Liver (tissue), 9 donors: ENCODE data around the gene DIABLO. TPM values are rescaled to one million over a fixed set of nuclear protein-coding genes. Genes with fewer than 3 reads are reported as not detected.

ENCODE experiments used
- DNase-seq: peaks from one replicate; pipeline ENCODE4 v3.0.0-alpha.2; 2017; ENCODE audit warnings: low spot score
- H3K27ac ChIP-seq, 2 donors: one replicate each; pipeline ENCODE4 v1.7.0; 2013; ENCODE audit warnings: inconsistent platforms in 2 of 2, low read length in 2 of 2, control low read depth in 1 of 2, low read depth in 1 of 2, mild to moderate bottlenecking in 1 of 2
- H3K27me3 ChIP-seq, 4 donors: one replicate each; pipeline versions ENCODE4 v1.6.1 to v1.7.0; 2013; ENCODE audit warnings: low read length in 3 of 4, inconsistent platforms in 1 of 4, mild to moderate bottlenecking in 1 of 4, moderate library complexity in 1 of 4; ENCODE audit not compliant: control insufficient read depth in 4 of 4, insufficient read depth in 4 of 4
- H3K36me3 ChIP-seq, 4 donors: one replicate each; pipeline versions ENCODE4 v1.6.1 to v1.7.0; 2013; ENCODE audit warnings: low read length in 3 of 4, mild to moderate bottlenecking in 3 of 4, low read depth in 1 of 4, moderate library complexity in 1 of 4; ENCODE audit not compliant: control insufficient read depth in 4 of 4, insufficient read depth in 3 of 4
- H3K4me1 ChIP-seq, 4 donors: one replicate each; pipeline versions ENCODE4 v1.6.1 to v1.7.0; 2013; ENCODE audit warnings: low read length in 3 of 4, mild to moderate bottlenecking in 3 of 4, moderate library complexity in 1 of 4; ENCODE audit not compliant: control insufficient read depth in 4 of 4, insufficient read depth in 4 of 4
- H3K4me3 ChIP-seq, 3 donors: one replicate each; pipeline versions ENCODE4 v1.6.1 to v1.7.0; 2013; ENCODE audit warnings: low read length in 3 of 3, control low read depth in 1 of 3, low read depth in 1 of 3, mild to moderate bottlenecking in 1 of 3
- H3K9ac ChIP-seq, 2 donors: one replicate each; pipeline ENCODE4 v1.7.0; 2013; ENCODE audit warnings: low read length in 2 of 2, mild to moderate bottlenecking in 2 of 2, moderate library complexity in 2 of 2, control low read depth in 1 of 2, low read depth in 1 of 2
- H3K9me3 ChIP-seq, 4 donors: one replicate each; pipeline versions ENCODE4 v1.6.1 to v1.7.0; 2013; ENCODE audit warnings: low read length in 3 of 4; ENCODE audit not compliant: control insufficient read depth in 4 of 4
- FOXA1 ChIP-seq: IDR thresholded peaks from 2 replicates; pipeline ENCODE4 v1.6.1; 2016; ENCODE audit warnings: antibody characterized with exemption
- FOXA2 ChIP-seq: IDR thresholded peaks from 2 replicates; pipeline ENCODE4 v1.6.1; 2016; ENCODE audit warnings: antibody characterized with exemption
- GABPA ChIP-seq, 2 donors: IDR thresholded peaks in 1 of 2; conservative IDR thresholded peaks in 1 of 2; 2 replicates each; pipeline ENCODE4 v1.6.1; 2016; ENCODE audit warnings: antibody characterized with exemption in 2 of 2, mild to moderate bottlenecking in 1 of 2, moderate library complexity in 1 of 2
- HNF4A ChIP-seq, 2 donors: conservative IDR thresholded peaks; 2 replicates each; pipeline ENCODE4 v1.6.1; 2016; ENCODE audit warnings: antibody characterized with exemption in 2 of 2, mild to moderate bottlenecking in 2 of 2
- JUND ChIP-seq, 2 donors: IDR thresholded peaks; 2 replicates each; pipeline ENCODE4 v1.6.1; 2016; ENCODE audit warnings: antibody characterized with exemption in 2 of 2
- MAX ChIP-seq: IDR thresholded peaks from 2 replicates; pipeline ENCODE4 v1.6.1; 2016; ENCODE audit warnings: antibody characterized with exemption
- NR2F2 ChIP-seq: IDR thresholded peaks from 2 replicates; pipeline ENCODE4 v1.6.1; 2016; ENCODE audit warnings: antibody characterized with exemption
- RAD21 ChIP-seq, 2 donors: IDR thresholded peaks; 2 replicates each; pipeline ENCODE4 v1.6.1; 2016; ENCODE audit warnings: antibody characterized with exemption in 2 of 2, mild to moderate bottlenecking in 2 of 2
- RXRA ChIP-seq, 2 donors: IDR thresholded peaks; 2 replicates each; pipeline ENCODE4 v1.6.1; 2017 to 2018; ENCODE audit warnings: antibody characterized with exemption in 2 of 2, mild to moderate bottlenecking in 1 of 2
- SP1 ChIP-seq: IDR thresholded peaks from 2 replicates; pipeline ENCODE4 v1.6.1; 2018; ENCODE audit warnings: antibody characterized with exemption, mild to moderate bottlenecking
- TAF1 ChIP-seq: conservative IDR thresholded peaks from 2 replicates; pipeline ENCODE4 v1.6.1; 2016; ENCODE audit warnings: antibody characterized with exemption, mild to moderate bottlenecking
- YY1 ChIP-seq: IDR thresholded peaks from 2 replicates; pipeline ENCODE4 v1.6.1; 2016; ENCODE audit warnings: antibody characterized with exemption, mild to moderate bottlenecking
- WGBS: extraction: QIAGEN DNeasy Blood & Tissue Kit; methylation state at CpG from one replicate; pipeline ENCODE4 v1.1.7; 2013; 5-methylcytosine and 5-hydroxymethylcytosine counted together
- polyA plus RNA-seq, 2 donors: library from polyadenylated mRNA; stranded (reverse) in 1 of 2; unstranded in 1 of 2; fragments of 200-250 nt in 1 of 2; fragments of >200 nt in 1 of 2; fragmentation: Nextera tagmentation in 1 of 2; extraction: Ambion mirVana in 1 of 2; gene quantifications; one replicate each; pipeline versions ENCODE4 v1.2.1 to v1.2.3, GENCODE V29; 2013 to 2015
- total RNA-seq, 2 donors: library from RNA; depleted of rRNA; stranded (reverse); fragments of >200 nt; gene quantifications; one replicate each; pipeline ENCODE4 v1.2.3, GENCODE V29; 2014
- TF ChIP-seq, protein P1 (sequence below): IDR thresholded peaks from 2 replicates; pipeline ENCODE4 v1.6.1; 2016; ENCODE audit warnings: antibody characterized with exemption, mild to moderate bottlenecking
- TF ChIP-seq, protein P2 (sequence below): IDR thresholded peaks from 2 replicates; pipeline ENCODE4 v1.6.1; 2016; ENCODE audit warnings: antibody characterized with exemption
- donor health status: healthy.
- donor health status: healthy.
- donor health status: healthy.
- donor health status: healthy.
- donor health status: healthy.

Gene DIABLO
- total and polyA plus RNA-seq, 4 donors: 20.4 to 34.4 (median 28.5) TPM

- peaks cover 0 to 11% (median under 1%) of the 10 kb centered on the region in 4 donors for H3K4me1 ChIP-seq
- 69% methylated on average over 10 of the region's 10 CpGs for WGBS
Observed at GRCh38 chr12:122167356-122167925, 58.4 kb downstream of the DIABLO start.

DNA sequence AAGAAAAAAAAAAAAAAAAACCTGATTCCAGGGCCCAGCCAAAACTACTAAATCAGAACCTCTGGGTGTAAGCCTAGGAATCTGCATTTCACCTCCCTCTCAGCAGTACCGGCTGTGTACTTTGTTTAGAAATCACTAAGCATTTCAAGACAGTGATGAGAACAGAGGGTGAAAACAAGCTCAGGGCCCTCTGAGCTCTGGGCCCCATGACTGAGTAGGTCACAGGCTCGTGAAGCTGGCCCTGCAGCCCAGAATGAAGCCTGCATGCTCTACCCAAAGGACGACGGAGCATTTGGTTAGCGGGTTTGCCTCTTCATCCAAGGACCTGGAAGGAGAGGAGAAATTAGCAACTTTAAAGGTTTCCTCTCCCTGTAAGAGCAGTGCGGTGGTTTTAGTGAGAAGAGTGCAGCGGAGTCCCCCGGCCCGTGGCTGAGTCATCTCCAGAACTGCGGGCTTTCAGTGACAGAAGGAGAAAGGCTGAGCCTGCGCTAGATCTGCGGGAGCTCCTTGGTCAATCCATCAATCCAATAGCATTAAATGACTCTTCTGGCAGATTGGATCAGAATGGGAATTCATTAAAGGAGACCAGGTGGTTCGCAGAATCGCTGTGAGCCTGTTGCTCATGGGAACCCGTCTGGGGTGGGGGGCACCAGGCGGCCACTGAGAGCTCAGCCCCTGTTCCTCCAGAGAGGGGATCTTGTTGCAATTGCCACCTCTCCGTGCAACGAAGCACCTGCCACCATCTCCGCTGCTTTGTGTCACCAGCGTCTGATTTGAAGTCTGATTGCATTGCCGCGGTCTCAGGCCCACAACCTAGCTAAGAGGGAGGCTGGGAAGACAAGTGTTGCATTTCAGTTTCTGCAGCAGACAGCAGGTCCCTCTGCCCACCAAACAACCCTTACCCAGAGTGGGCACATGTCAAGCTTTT, 59.2 kb downstream of the DIABLO start:
- TF ChIP-seq RXRA (IDR thresholded peaks at IDR 0.05) (no peak), MAX (no peak), GABPA (IDR thresholded peaks at IDR 0.05 in 1 of 2, conservative IDR thresholded peaks at IDR 0.05 in 1 of 2) (no peak), FOXA1 (no peak), NR2F2 (no peak), RAD21 (IDR thresholded peaks at IDR 0.05) (no peak), SP1 (no peak), TAF1 (no peak), JUND (IDR thresholded peaks at IDR 0.05) (no peak), FOXA2 (no peak), HNF4A (conservative IDR thresholded peaks at IDR 0.05) (no peak)
- TF ChIP-seq, protein P1, sequence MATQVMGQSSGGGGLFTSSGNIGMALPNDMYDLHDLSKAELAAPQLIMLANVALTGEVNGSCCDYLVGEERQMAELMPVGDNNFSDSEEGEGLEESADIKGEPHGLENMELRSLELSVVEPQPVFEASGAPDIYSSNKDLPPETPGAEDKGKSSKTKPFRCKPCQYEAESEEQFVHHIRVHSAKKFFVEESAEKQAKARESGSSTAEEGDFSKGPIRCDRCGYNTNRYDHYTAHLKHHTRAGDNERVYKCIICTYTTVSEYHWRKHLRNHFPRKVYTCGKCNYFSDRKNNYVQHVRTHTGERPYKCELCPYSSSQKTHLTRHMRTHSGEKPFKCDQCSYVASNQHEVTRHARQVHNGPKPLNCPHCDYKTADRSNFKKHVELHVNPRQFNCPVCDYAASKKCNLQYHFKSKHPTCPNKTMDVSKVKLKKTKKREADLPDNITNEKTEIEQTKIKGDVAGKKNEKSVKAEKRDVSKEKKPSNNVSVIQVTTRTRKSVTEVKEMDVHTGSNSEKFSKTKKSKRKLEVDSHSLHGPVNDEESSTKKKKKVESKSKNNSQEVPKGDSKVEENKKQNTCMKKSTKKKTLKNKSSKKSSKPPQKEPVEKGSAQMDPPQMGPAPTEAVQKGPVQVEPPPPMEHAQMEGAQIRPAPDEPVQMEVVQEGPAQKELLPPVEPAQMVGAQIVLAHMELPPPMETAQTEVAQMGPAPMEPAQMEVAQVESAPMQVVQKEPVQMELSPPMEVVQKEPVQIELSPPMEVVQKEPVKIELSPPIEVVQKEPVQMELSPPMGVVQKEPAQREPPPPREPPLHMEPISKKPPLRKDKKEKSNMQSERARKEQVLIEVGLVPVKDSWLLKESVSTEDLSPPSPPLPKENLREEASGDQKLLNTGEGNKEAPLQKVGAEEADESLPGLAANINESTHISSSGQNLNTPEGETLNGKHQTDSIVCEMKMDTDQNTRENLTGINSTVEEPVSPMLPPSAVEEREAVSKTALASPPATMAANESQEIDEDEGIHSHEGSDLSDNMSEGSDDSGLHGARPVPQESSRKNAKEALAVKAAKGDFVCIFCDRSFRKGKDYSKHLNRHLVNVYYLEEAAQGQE: no peak
- TF ChIP-seq, protein P2, sequence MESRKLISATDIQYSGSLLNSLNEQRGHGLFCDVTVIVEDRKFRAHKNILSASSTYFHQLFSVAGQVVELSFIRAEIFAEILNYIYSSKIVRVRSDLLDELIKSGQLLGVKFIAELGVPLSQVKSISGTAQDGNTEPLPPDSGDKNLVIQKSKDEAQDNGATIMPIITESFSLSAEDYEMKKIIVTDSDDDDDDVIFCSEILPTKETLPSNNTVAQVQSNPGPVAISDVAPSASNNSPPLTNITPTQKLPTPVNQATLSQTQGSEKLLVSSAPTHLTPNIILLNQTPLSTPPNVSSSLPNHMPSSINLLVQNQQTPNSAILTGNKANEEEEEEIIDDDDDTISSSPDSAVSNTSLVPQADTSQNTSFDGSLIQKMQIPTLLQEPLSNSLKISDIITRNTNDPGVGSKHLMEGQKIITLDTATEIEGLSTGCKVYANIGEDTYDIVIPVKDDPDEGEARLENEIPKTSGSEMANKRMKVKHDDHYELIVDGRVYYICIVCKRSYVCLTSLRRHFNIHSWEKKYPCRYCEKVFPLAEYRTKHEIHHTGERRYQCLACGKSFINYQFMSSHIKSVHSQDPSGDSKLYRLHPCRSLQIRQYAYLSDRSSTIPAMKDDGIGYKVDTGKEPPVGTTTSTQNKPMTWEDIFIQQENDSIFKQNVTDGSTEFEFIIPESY: no peak
- DNase-seq: no peak
- no peak overlapping the region for H3K4me3 ChIP-seq
- WGBS: 90% methylated on average over 22 of the region's 22 CpGs
- H3K27ac ChIP-seq: no peak overlapping the region
- no peaks in the 10 kb centered on the region for H3K27me3 ChIP-seq
- H3K9me3 ChIP-seq: no peaks in the 10 kb centered on the region
- peaks cover 0 to 6% (median 0%) of the 10 kb centered on the region in 4 donors for H3K4me1 ChIP-seq
- H3K36me3 ChIP-seq: no peaks in the 10 kb centered on the region
- no peak overlapping the region for H3K9ac ChIP-seq

More at GRCh38 chr12:122167356-122167925, 58.4 kb downstream of the DIABLO start:
- Histone ChIP-seq H3K9me3 (no peaks in the 10 kb centered on the region), H3K9ac (no peak overlapping the region), H3K27ac (no peak overlapping the region), H3K4me3 (no peak overlapping the region), H3K27me3 (no peaks in the 10 kb centered on the region), H3K36me3 (no peaks in the 10 kb centered on the region)
- DNase-seq: no peak
- TF ChIP-seq MAX: no peak
- TF ChIP-seq YY1: no peak
- no peak for TF ChIP-seq TAF1
- TF ChIP-seq, protein P1: no peak
- TF ChIP-seq RAD21 (IDR thresholded peaks at IDR 0.05): no peak
- peak in 1 of 2 donors; percentile 23 for TF ChIP-seq RXRA (IDR thresholded peaks at IDR 0.05)
- TF ChIP-seq HNF4A (conservative IDR thresholded peaks at IDR 0.05): peak in 1 of 2 donors; percentile 44
